IMR-90 (cell line): ENCODE data around the gene CDC42EP1. TPM values are rescaled to one million over a fixed set of nuclear protein-coding genes. Genes with fewer than 3 reads are reported as not detected.

ENCODE experiments used
- ATAC-seq: fragments of 200-7000 bp; cut with Tn5 transposase; 2 replicates; pipeline ENCODE4 v1.9.1; 2020; ENCODE audit warnings: low read depth, mild to moderate bottlenecking, moderate library complexity
- BruUV-seq: library from RNA; stranded (reverse); fragments of 400-500 nt; replicated peaks from 2 replicates; lab custom pipeline; 2021; lab: Mats Ljungman, UMichigan
- CTCF ChIA-PET: fragments of 300-600 bp; formaldehyde crosslinking; extraction: SDS; loops from one replicate; lab custom pipeline; 2021; ENCODE audit warnings: antibody characterized with exemption; lab: Yijun Ruan, JAX
- POLR2A ChIA-PET: fragments of 300-600 bp; sonication (Branson Sonifier 250); formaldehyde crosslinking; loops from one replicate; lab custom pipeline; 2022; ENCODE audit warnings: antibody characterized with exemption; ENCODE audit not compliant: unreplicated experiment; lab: Charles Lee
- DNase-seq: peaks from one replicate; pipeline ENCODE4 v3.0.0; 2013
- H2AFZ ChIP-seq: replicated peaks from 2 replicates; pipeline ENCODE3; 2013; ENCODE audit warnings: low read length, mild to moderate bottlenecking; ENCODE audit not compliant: poor library complexity
- H2AK5ac ChIP-seq: 2 replicates; pipeline ENCODE4 v1.6.1; 2013; ENCODE audit warnings: low read depth, low read length, inconsistent platforms
- H2AK9ac ChIP-seq: replicated peaks from 2 replicates; pipeline ENCODE3; 2013; ENCODE audit warnings: mild to moderate bottlenecking, low read depth, low read length, moderate library complexity; ENCODE audit not compliant: poor library complexity
- H2BK120ac ChIP-seq: 2 replicates; pipeline ENCODE4 v1.6.1; 2013; ENCODE audit warnings: low read depth, low read length, inconsistent platforms
- H2BK15ac ChIP-seq: 3 replicates; pipeline ENCODE4 v1.6.1; 2013; ENCODE audit warnings: low read depth, low read length, inconsistent platforms
- H2BK20ac ChIP-seq: 2 replicates; pipeline ENCODE4 v1.6.1; 2013; ENCODE audit warnings: low read depth, mild to moderate bottlenecking, inconsistent platforms, low read length, moderate library complexity
- H2BK5ac ChIP-seq: 2 replicates; pipeline ENCODE4 v1.6.1; 2013; ENCODE audit warnings: mild to moderate bottlenecking, low read depth, low read length, inconsistent platforms; ENCODE audit not compliant: poor library complexity, severe bottlenecking
- H3K14ac ChIP-seq: replicated peaks from 2 replicates; pipeline ENCODE4 v1.6.1; 2013; ENCODE audit warnings: low read depth, low read length, inconsistent platforms
- H3K18ac ChIP-seq: 2 replicates; pipeline ENCODE4 v1.6.1; 2013; ENCODE audit warnings: low read depth, low read length, control low read depth
- H3K23ac ChIP-seq: 2 replicates; pipeline ENCODE4 v1.6.1; 2013; ENCODE audit warnings: low read depth, low read length, inconsistent platforms
- H3K27ac ChIP-seq: 2 replicates; pipeline ENCODE4 v1.5.1; 2013; ENCODE audit warnings: mild to moderate bottlenecking, control low read depth, low read length; ENCODE audit not compliant: insufficient read depth
- H3K27me3 ChIP-seq: 2 replicates; pipeline ENCODE4 v1.6.1; 2013; ENCODE audit warnings: low read length; ENCODE audit not compliant: control insufficient read depth, insufficient read depth
- H3K36me3 ChIP-seq: 2 replicates; pipeline ENCODE4 v1.6.1; 2013; ENCODE audit warnings: low read length, mixed read lengths; ENCODE audit not compliant: control insufficient read depth, insufficient read depth
- H3K4ac ChIP-seq: 2 replicates; pipeline ENCODE4 v1.6.1; 2013; ENCODE audit warnings: low read depth, low read length, inconsistent platforms
- H3K4me1 ChIP-seq: 2 replicates; pipeline ENCODE4 v1.6.1; 2013; ENCODE audit warnings: low read length, mixed read lengths; ENCODE audit not compliant: control insufficient read depth, insufficient read depth
- H3K4me2 ChIP-seq: 2 replicates; pipeline ENCODE4 v1.6.1; 2013; ENCODE audit warnings: low read depth, mild to moderate bottlenecking, control low read depth, low read length, moderate library complexity
- H3K4me3 ChIP-seq: 2 replicates; pipeline ENCODE4 v1.5.1; 2013; ENCODE audit warnings: low read depth, mild to moderate bottlenecking, control low read depth, low read length, moderate library complexity; ENCODE audit not compliant: insufficient read depth
- H3K56ac ChIP-seq: 2 replicates; pipeline ENCODE4 v1.6.1; 2013; ENCODE audit warnings: low read length, inconsistent platforms; ENCODE audit not compliant: insufficient read depth; ENCODE audit errors: extremely low read depth
- H3K79me1 ChIP-seq, 2 experiments: 2 replicates each; pipeline ENCODE4 v1.6.1; 2013; ENCODE audit warnings: low read length in 2 of 2, inconsistent platforms in 1 of 2, low read depth in 1 of 2
- H3K9ac ChIP-seq: 2 replicates; pipeline ENCODE4 v1.6.1; 2013; ENCODE audit warnings: low read depth, low read length, control low read depth
- H3K9me1 ChIP-seq: 2 replicates; pipeline ENCODE4 v1.6.1; 2013; ENCODE audit warnings: low read length, inconsistent platforms; ENCODE audit not compliant: insufficient read depth
- H3K9me3 ChIP-seq: 2 replicates; pipeline ENCODE4 v1.6.1; 2013; ENCODE audit warnings: low read length; ENCODE audit not compliant: control insufficient read depth, insufficient read depth
- H4K20me1 ChIP-seq: 2 replicates; pipeline ENCODE4 v1.6.1; 2013; ENCODE audit warnings: low read length, inconsistent platforms; ENCODE audit not compliant: insufficient read depth
- H4K5ac ChIP-seq: 2 replicates; pipeline ENCODE4 v1.6.1; 2013; ENCODE audit warnings: mild to moderate bottlenecking, low read depth, low read length, control low read depth
- H4K8ac ChIP-seq, 2 experiments: 2 replicates each; pipeline ENCODE4 v1.6.1; 2013; ENCODE audit warnings: low read depth in 2 of 2, low read length in 2 of 2, control low read depth in 1 of 2, inconsistent platforms in 1 of 2
- H4K91ac ChIP-seq: 2 replicates; pipeline ENCODE4 v1.6.1; 2013; ENCODE audit warnings: low read depth, low read length, inconsistent platforms; ENCODE audit not compliant: insufficient read depth
- BHLHE40 ChIP-seq: fragments of 150-350 bp; IDR thresholded peaks from 2 replicates; pipeline ENCODE4 v1.6.1; 2016; ENCODE audit warnings: mild to moderate bottlenecking, low read depth, low read length
- MAZ ChIP-seq: IDR thresholded peaks from 2 replicates; pipeline ENCODE4 v1.6.1; 2012; ENCODE audit warnings: low read depth, mild to moderate bottlenecking, low read length, improper control_type of control experiment, moderate library complexity, borderline replicate concordance
- POLR2A ChIP-seq: IDR thresholded peaks from 2 replicates; pipeline ENCODE4 v1.6.1; 2012; ENCODE audit warnings: mild to moderate bottlenecking, low read depth, low read length
- RAD21 ChIP-seq: IDR thresholded peaks from 2 replicates; pipeline ENCODE4 v1.6.1; 2012; ENCODE audit warnings: low read length, improper control_type of control experiment
- RFX5 ChIP-seq: IDR thresholded peaks from 2 replicates; pipeline ENCODE4 v1.8.0; 2012; ENCODE audit warnings: low read depth, mild to moderate bottlenecking, low read length, moderate library complexity
- SMC3 ChIP-seq: fragments of 150-350 bp; IDR thresholded peaks from 2 replicates; pipeline ENCODE4 v1.6.1; 2016; ENCODE audit warnings: low read depth, mild to moderate bottlenecking, antibody characterized with exemption, low read length, moderate library complexity
- WGBS, 2 experiments: methylation state at CpG; one replicate each; pipeline versions ENCODE4 v1.1.5 to v1.1.7; 2013; ENCODE audit warnings: missing lambda C conversion rate in 2 of 2; ENCODE audit not compliant: insufficient read length in 1 of 2; ENCODE audit errors: extremely low coverage in 2 of 2; 5-methylcytosine and 5-hydroxymethylcytosine counted together
- dilution Hi-C: fragments of 300-500 bp; cut with HindIII; formaldehyde crosslinking; loops from one replicate; pipeline ENCODE4 v1.14.3; 2018; ENCODE audit warnings: low sequenced_read_pairs; ENCODE audit not compliant: unreplicated experiment
- in situ Hi-C: fragments of 300-500 bp; cut with MboI; formaldehyde crosslinking; loops from 3 replicates; pipeline ENCODE4 v1.14.3; 2019; ENCODE audit warnings: low sequenced_read_pairs, inconsistent platforms, mixed read lengths
- intact Hi-C: fragments of 100-400 bp; cut with micrococcal nuclease; formaldehyde crosslinking; loops from 2 replicates; pipeline ENCODE4 v1.10.0; 2022
- polyA plus RNA-seq, 3 experiments: library from polyadenylated mRNA; depleted of rRNA; stranded (reverse); fragments of >200 nt; gene quantifications; 2 replicates each; pipeline ENCODE4 v1.2.3, GENCODE V29; 2012; ENCODE audit warnings: low replicate concordance in 1 of 3
- total RNA-seq: library from RNA; depleted of rRNA; stranded (reverse); fragments of >200 nt; gene quantifications from 2 replicates; pipeline ENCODE4 v1.2.3, GENCODE V29; 2012
- TF ChIP-seq, protein P1 (sequence below): conservative IDR thresholded peaks from 2 replicates; pipeline ENCODE4 v1.5.1; 2012; ENCODE audit warnings: mild to moderate bottlenecking, low read depth, low read length, improper control_type of control experiment
- TF ChIP-seq, protein P2 (sequence below): fragments of 150-350 bp; IDR thresholded peaks from 2 replicates; pipeline ENCODE4 v1.6.1; 2017; ENCODE audit warnings: mild to moderate bottlenecking, antibody characterized with exemption, low read length, low read depth

Gene CDC42EP1
- total and polyA plus RNA-seq, 2 of the 4 experiments (the other 2 are of a cell fraction), result 4.7 to 47.3 TPM

DNA sequence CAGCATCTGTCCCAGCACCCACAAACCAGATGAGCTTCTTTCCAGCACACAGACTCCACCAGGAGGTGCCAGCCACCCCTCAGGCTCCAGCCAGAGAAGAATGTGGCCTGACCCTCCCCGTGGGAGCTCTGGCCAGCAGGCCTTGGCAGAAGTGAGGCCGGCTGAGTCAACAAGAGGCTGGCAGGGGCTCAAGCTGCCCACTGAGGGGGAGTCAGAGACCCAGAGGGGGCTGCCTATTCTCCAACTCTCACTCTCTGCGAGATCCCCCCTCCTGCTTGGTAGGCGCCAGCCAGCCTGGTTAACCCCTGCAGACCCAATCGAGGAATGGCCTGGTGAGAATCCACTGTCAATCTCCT, 10.6 kb upstream of the CDC42EP1 start:
- peaks cover 37% of the 10 kb centered on the region for H3K4me1 ChIP-seq
- H3K4ac ChIP-seq, result 0 out of 2 replicates have a peak overlapping the region, but pooled peaks have one; percentile 14
- intact Hi-C loops, result loop anchor here (5.0 kb wide), 2 partner anchors 58 to 128 kb away; partner anchors contain the start of genes GGA1 and LGALS1
- H3K23ac ChIP-seq, result no peak overlapping the region
- no peak overlapping the region for H2AFZ ChIP-seq
- H3K56ac ChIP-seq, result no peak overlapping the region
- H3K27ac ChIP-seq, result no peak overlapping the region
- in situ Hi-C loops, result no loop called here
- no peak overlapping the region for H4K5ac ChIP-seq
- H4K20me1 ChIP-seq, result no peaks in the 10 kb centered on the region
- 0 out of 2 replicates have a peak overlapping the region, but pooled peaks have one; percentile 64 for H2AK5ac ChIP-seq
- H2BK20ac ChIP-seq, result 0 out of 2 replicates have a peak overlapping the region, but pooled peaks have one; percentile 32
- TF ChIP-seq SMC3 (peak; percentile 53), RFX5 (no peak), BHLHE40 (no peak), POLR2A (no peak), RAD21 (peak; percentile 49), MAZ (peak; percentile 61; the same call in 1 of the 2 replicates)
- TF ChIP-seq, protein P1, sequence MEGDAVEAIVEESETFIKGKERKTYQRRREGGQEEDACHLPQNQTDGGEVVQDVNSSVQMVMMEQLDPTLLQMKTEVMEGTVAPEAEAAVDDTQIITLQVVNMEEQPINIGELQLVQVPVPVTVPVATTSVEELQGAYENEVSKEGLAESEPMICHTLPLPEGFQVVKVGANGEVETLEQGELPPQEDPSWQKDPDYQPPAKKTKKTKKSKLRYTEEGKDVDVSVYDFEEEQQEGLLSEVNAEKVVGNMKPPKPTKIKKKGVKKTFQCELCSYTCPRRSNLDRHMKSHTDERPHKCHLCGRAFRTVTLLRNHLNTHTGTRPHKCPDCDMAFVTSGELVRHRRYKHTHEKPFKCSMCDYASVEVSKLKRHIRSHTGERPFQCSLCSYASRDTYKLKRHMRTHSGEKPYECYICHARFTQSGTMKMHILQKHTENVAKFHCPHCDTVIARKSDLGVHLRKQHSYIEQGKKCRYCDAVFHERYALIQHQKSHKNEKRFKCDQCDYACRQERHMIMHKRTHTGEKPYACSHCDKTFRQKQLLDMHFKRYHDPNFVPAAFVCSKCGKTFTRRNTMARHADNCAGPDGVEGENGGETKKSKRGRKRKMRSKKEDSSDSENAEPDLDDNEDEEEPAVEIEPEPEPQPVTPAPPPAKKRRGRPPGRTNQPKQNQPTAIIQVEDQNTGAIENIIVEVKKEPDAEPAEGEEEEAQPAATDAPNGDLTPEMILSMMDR, result peak; percentile 48
- TF ChIP-seq, protein P2, sequence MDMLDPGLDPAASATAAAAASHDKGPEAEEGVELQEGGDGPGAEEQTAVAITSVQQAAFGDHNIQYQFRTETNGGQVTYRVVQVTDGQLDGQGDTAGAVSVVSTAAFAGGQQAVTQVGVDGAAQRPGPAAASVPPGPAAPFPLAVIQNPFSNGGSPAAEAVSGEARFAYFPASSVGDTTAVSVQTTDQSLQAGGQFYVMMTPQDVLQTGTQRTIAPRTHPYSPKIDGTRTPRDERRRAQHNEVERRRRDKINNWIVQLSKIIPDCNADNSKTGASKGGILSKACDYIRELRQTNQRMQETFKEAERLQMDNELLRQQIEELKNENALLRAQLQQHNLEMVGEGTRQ, result no peak
- peaks cover 26% of the 10 kb centered on the region for H3K9me1 ChIP-seq
- H3K27me3 ChIP-seq, result no peaks in the 10 kb centered on the region
- BruUV-seq, result no TSS peak
- peaks cover 0 to 21% of the 10 kb centered on the region in 2 experiments; a peak in 2 of 4 replicates for H3K79me1 ChIP-seq
- DNase-seq (peak; percentile 50), ATAC-seq (0 out of 2 replicates have a peak, but pooled peaks have one; percentile 5)
- no peaks in the 10 kb centered on the region for H3K9me3 ChIP-seq
- H2BK120ac ChIP-seq, result no peak overlapping the region
- no peak overlapping the region for H2BK15ac ChIP-seq
- H3K36me3 ChIP-seq, result no peaks in the 10 kb centered on the region
- no peak overlapping the region for H3K4me2 ChIP-seq
- dilution Hi-C loops, result no loop called here
- no peak overlapping the region for H4K91ac ChIP-seq
- CTCF ChIA-PET, result interaction anchor here (0.7 to 2.7 kb wide), 6 partner anchors 10 to 43 kb away, joined by 3 to 14 read pairs (median 5); partner anchors contain the start of gene CDC42EP1
- POLR2A ChIA-PET, result interaction anchor here (0.6 to 1.4 kb wide), 3 partner anchors 9 to 43 kb away, joined by 3 to 6 read pairs (median 4); no protein-coding TSS in a partner anchor
- no peak overlapping the region; the same call in 1 of the 2 replicates for H3K9ac ChIP-seq
- H4K8ac ChIP-seq, result no peak overlapping the region
- no peak overlapping the region for H3K18ac ChIP-seq
- no peak overlapping the region for H3K14ac ChIP-seq
- WGBS, 2 experiments, result no CpG with 5 or more reads among the region's 5 CpGs
- H2AK9ac ChIP-seq, result peak overlapping the region; percentile 35
- H3K4me3 ChIP-seq, result no peak overlapping the region
- H2BK5ac ChIP-seq, result no peak overlapping the region
